Transverse colon (tissue), 4 donors: ENCODE results near the gene PRKG1. TPM values are rescaled to one million over a fixed set of nuclear protein-coding genes. Genes with fewer than 3 reads are reported as not detected.

ENCODE experiments used
- DNase-seq: peaks from one replicate; pipeline ENCODE4 v3.0.0-alpha.2; 2019
- H3K27ac ChIP-seq, 4 donors: fragments of 200-600 bp; sonication (generic); 2 replicates each; pipeline ENCODE4 v1.5.1; 2016 to 2018; ENCODE audit warnings: inconsistent platforms in 4 of 4
- H3K27me3 ChIP-seq: fragments of 200-600 bp; sonication (generic); 2 replicates; pipeline ENCODE4 v1.5.1; 2017; ENCODE audit warnings: inconsistent platforms
- H3K36me3 ChIP-seq, 4 donors: fragments of 200-600 bp; sonication (generic); 2 replicates each; pipeline ENCODE4 v1.5.1; 2017 to 2019; ENCODE audit warnings: inconsistent platforms in 4 of 4
- H3K4me1 ChIP-seq, 4 donors: fragments of 200-600 bp; sonication (generic); 2 replicates each; pipeline ENCODE4 v1.5.1; 2017 to 2020; ENCODE audit warnings: inconsistent platforms in 4 of 4
- H3K4me3 ChIP-seq, 4 donors: fragments of 200-600 bp; sonication (generic); 1 replicate in 1 of 4; 2 replicates in 3 of 4; pipeline versions ENCODE4 v1.5.1 to v1.6.1; 2017 to 2019; ENCODE audit warnings: inconsistent platforms in 4 of 4
- H3K9me3 ChIP-seq, 2 donors: fragments of 200-600 bp; sonication (generic); 2 replicates each; pipeline ENCODE4 v1.5.1; 2017 to 2019; ENCODE audit warnings: inconsistent platforms in 2 of 2
- EP300 ChIP-seq: sonication (generic); formaldehyde crosslinking; IDR thresholded peaks from one replicate; pipeline ENCODE4 v1.6.1; 2017; ENCODE audit warnings: antibody characterized with exemption, low read depth
- POLR2A ChIP-seq: fragments of 450-650 bp; IDR thresholded peaks from one replicate; pipeline ENCODE4 v1.6.1; 2016; ENCODE audit warnings: antibody characterized with exemption, mild to moderate bottlenecking, moderate library complexity
- POLR2AphosphoS5 ChIP-seq, 3 donors: sonication (generic); formaldehyde crosslinking; IDR thresholded peaks; one replicate each; pipeline ENCODE4 v1.6.1; 2016; ENCODE audit warnings: antibody characterized with exemption in 3 of 3
- WGBS, 2 donors: methylation state at CpG; one replicate each; pipeline ENCODE4 v1.1.5; 2018; ENCODE audit warnings: low coverage in 1 of 2; 5-methylcytosine and 5-hydroxymethylcytosine counted together
- in situ Hi-C, 4 donors: fragments of 200-750 bp; cut with MboI; loops; one replicate each; pipeline versions ENCODE4 v1.15.0 to v1.15.1; 2017; ENCODE audit warnings: low sequenced_read_pairs in 3 of 4, low pct_ligation_motif_present in 1 of 4, low pct_unique_long_range_greater_than_20kb in 1 of 4
- intact Hi-C: fragments of 100-400 bp; cut with DNase I; formaldehyde crosslinking; loops from one replicate; pipeline ENCODE4 v1.15.1; 2023; ENCODE audit warnings: low total_unique reads
- total RNA-seq, 4 donors: library from RNA; depleted of rRNA; stranded (reverse); fragments of >200 nt; gene quantifications; one replicate each; pipeline ENCODE4 v1.1.0, GENCODE V29; 2016
- TF ChIP-seq, protein P1 (sequence below), 5 experiments: fragments of 200-600 bp in 3 of 5; fragments of 450-650 bp in 2 of 5; sonication (generic) in 3 of 5; IDR thresholded peaks; 1 replicate in 2 of 5; 2 replicates in 3 of 5; pipeline ENCODE4 v1.5.1; 2016 to 2017; ENCODE audit warnings: antibody characterized with exemption in 5 of 5, inconsistent platforms in 3 of 5, mild to moderate bottlenecking in 2 of 5, moderate library complexity in 1 of 5

Gene PRKG1
- total RNA-seq, 4 donors from 2014 or later: 17.6 to 30.6 (median 26.9) TPM

DNA sequence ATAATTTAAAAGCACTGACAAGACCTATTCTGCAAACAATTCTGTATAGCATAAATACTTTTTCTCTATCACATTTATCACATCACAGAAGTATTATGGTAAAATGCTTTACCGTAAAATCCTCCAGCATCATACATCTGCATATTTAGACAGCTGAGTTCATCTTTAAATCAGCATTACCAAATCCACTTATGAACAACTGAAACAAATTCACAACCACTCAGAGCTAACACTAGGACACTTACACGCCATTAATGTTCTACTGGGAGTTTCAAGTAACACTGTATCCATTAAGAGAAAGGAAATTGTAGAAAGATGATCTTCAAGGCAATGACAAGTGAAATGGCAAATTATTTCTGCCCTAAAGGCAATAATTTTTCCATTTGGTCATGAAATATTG is 1134.1 kb downstream of the PRKG1 start:
- Histone ChIP-seq H3K4me1 (peaks cover 0 to 14% (median 6%) of the 10 kb centered on the region in 4 donors), H3K4me3 (no peak overlapping the region), H3K27me3 (no peaks in the 10 kb centered on the region), H3K9me3 (no peaks in the 10 kb centered on the region), H3K27ac (no peak overlapping the region), H3K36me3 (no peaks in the 10 kb centered on the region)
- in situ Hi-C loops (loop anchor here in 3 of 4 donors (25.0 kb wide), 2 partner anchors 796 to 1196 kb away; no protein-coding TSS in a partner anchor), intact Hi-C loops (no loop called here)
- WGBS, 2 donors: 75 to 89% methylated on average over 2 of the region's 2 CpGs
- DNase-seq: no peak
- no peak for TF ChIP-seq POLR2AphosphoS5 (IDR thresholded peaks at IDR 0.05)
- TF ChIP-seq, protein P1, sequence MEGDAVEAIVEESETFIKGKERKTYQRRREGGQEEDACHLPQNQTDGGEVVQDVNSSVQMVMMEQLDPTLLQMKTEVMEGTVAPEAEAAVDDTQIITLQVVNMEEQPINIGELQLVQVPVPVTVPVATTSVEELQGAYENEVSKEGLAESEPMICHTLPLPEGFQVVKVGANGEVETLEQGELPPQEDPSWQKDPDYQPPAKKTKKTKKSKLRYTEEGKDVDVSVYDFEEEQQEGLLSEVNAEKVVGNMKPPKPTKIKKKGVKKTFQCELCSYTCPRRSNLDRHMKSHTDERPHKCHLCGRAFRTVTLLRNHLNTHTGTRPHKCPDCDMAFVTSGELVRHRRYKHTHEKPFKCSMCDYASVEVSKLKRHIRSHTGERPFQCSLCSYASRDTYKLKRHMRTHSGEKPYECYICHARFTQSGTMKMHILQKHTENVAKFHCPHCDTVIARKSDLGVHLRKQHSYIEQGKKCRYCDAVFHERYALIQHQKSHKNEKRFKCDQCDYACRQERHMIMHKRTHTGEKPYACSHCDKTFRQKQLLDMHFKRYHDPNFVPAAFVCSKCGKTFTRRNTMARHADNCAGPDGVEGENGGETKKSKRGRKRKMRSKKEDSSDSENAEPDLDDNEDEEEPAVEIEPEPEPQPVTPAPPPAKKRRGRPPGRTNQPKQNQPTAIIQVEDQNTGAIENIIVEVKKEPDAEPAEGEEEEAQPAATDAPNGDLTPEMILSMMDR (IDR thresholded peaks at IDR 0.05): no peak
- no peak for TF ChIP-seq EP300
- TF ChIP-seq POLR2A: no peak

DNA sequence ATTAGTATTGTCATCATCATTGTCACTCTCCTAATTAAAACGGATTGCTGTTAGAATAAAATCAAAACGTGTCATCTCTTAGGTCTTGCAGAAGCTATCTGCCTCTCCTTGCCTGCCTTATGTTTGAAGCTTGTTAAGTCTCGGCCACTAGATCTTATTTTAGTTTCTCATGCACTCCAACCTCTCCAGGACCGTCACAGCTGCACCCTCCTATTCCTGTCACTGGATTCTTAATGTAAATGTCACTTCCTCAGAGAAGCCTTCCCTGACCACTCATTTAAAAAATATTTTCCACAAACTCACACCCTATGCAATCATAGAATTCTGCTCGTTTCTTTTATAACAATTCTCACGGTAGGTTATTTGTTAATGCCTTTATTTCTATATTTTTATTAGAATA is 1135.9 kb downstream of the PRKG1 start:
- intact Hi-C loops: loop anchor here (10.0 kb wide), 1 partner anchor 1215 kb away; no protein-coding TSS in a partner anchor

GRCh38 chr10:52212062-52212461 is 1137.8 kb downstream of the PRKG1 start:
- no peaks in the 10 kb centered on the region for H3K9me3 ChIP-seq
- peak overlapping the region; percentile 31 to 64 (median 38) for H3K27ac ChIP-seq
- no peaks in the 10 kb centered on the region for H3K27me3 ChIP-seq
- H3K4me1 ChIP-seq: peaks cover 0 to 31% (median 14%) of the 10 kb centered on the region in 4 donors
- in situ Hi-C loops: loop anchor here (10.0 to 25.0 kb wide), 3 partner anchors 800 to 1217 kb away; no protein-coding TSS in a partner anchor
- DNase-seq: peak; percentile 13
- H3K36me3 ChIP-seq: no peaks in the 10 kb centered on the region
- intact Hi-C loops: loop anchor here (10.0 kb wide), 1 partner anchor 1217 kb away; no protein-coding TSS in a partner anchor
- TF ChIP-seq, protein P1 (IDR thresholded peaks at IDR 0.05): no peak
- TF ChIP-seq EP300: no peak
- 35 to 53% methylated on average over 2 to 4 of the region's 4 CpGs for whole genome bisulfite sequencing, 2 donors
- H3K4me3 ChIP-seq: no peak overlapping the region

More for the DNA sequence above, 1135.9 kb downstream of the PRKG1 start:
- Histone ChIP-seq H3K27ac (no peak overlapping the region), H3K9me3 (no peaks in the 10 kb centered on the region), H3K36me3 (no peaks in the 10 kb centered on the region), H3K27me3 (no peaks in the 10 kb centered on the region), H3K4me1 (peaks cover 0 to 18% (median 9%) of the 10 kb centered on the region in 4 donors), H3K4me3 (no peak overlapping the region)
- in situ Hi-C loops: loop anchor here (10.0 to 25.0 kb wide), 3 partner anchors 798 to 1215 kb away; no protein-coding TSS in a partner anchor
- DNase-seq: no peak
- 62 to 70% methylated on average over 6 of the region's 6 CpGs for WGBS, 2 donors
- no peak for TF ChIP-seq EP300
- TF ChIP-seq, protein P1 (IDR thresholded peaks at IDR 0.05): no peak

DNA sequence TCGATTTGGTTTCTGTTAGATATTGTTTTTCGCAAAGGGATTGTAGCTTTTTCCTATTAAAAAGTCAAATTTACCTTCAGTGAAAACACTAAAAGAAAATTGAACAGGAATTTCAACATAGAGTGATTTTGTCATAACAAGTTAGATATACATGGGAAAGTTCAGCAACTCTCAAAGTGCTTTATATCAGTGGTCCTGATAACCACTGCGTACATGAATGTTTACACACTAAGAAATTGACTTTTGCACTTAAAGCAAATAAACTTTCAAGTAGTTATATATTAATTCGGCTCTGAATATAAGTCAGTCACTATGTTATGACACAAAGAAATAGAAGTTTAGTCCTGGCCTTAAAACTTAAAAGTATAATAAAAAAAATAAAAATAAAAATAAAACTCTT is 1138.5 kb downstream of the PRKG1 start:
- DNase-seq: no peak
- no peak overlapping the region for H3K4me3 ChIP-seq
- TF ChIP-seq, protein P1 (IDR thresholded peaks at IDR 0.05): no peak
- TF ChIP-seq POLR2A (no peak), POLR2AphosphoS5 (IDR thresholded peaks at IDR 0.05) (no peak), EP300 (no peak)
- H3K9me3 ChIP-seq: no peaks in the 10 kb centered on the region
- 38 to 46% methylated on average over 4 of the region's 4 CpGs for WGBS, 2 donors
- H3K4me1 ChIP-seq: peaks cover 0 to 32% (median 14%) of the 10 kb centered on the region in 4 donors
- H3K27me3 ChIP-seq: no peaks in the 10 kb centered on the region
- H3K36me3 ChIP-seq: no peaks in the 10 kb centered on the region
- intact Hi-C loops (loop anchor here (10.0 kb wide), 1 partner anchor 1218 kb away; no protein-coding TSS in a partner anchor), in situ Hi-C loops (loop anchor here (10.0 to 25.0 kb wide), 3 partner anchors 801 to 1218 kb away; no protein-coding TSS in a partner anchor)
- peak overlapping the region; percentile 31 to 64 (median 38) for H3K27ac ChIP-seq
